Measurements from ENCODE around the gene DNER. TPM values are rescaled to one million over a fixed set of nuclear protein-coding genes. Genes with fewer than 3 reads are reported as not detected.

The DNER gene
- total RNA-seq, 2 experiments from 2014 or later: not detected

- no peaks in the 10 kb centered on the region for H3K4me1 Mint-ChIP-seq (ENCODE audit: low read depth)
- H3K27ac Mint-ChIP-seq: no peak overlapping the region
- intact Hi-C loops (cut with micrococcal nuclease): no loop called here
- no peaks in the 10 kb centered on the region for H3K36me3 Mint-ChIP-seq (ENCODE audit: low read depth)
- no peak for TF ChIP-seq CTCF (IDR thresholded peaks at IDR 0.05)
- DNase-seq (no peak), ATAC-seq (no peak)
- ChIA-PET POLR2A (no interaction called here), CTCF (no interaction called here)
- no peaks in the 10 kb centered on the region for H3K9me3 Mint-ChIP-seq
- H3K27me3 Mint-ChIP-seq: peaks cover 6% of the 10 kb centered on the region
- no peak overlapping the region for H3K4me3 Mint-ChIP-seq
Observed at GRCh38 chr2:229414631-229415030, 299.7 kb downstream of the DNER start.

GRCh38 chr2:229412686-229413085 is 301.7 kb downstream of the DNER start:
- TF ChIP-seq CTCF (IDR thresholded peaks at IDR 0.05): no peak
- POLR2A ChIA-PET: no interaction called here

GRCh38 chr2:229410946-229411345 is 303.4 kb downstream of the DNER start:
- no peak overlapping the region for H3K4me3 Mint-ChIP-seq
- H3K27ac Mint-ChIP-seq: no peak overlapping the region
- peaks cover 5% of the 10 kb centered on the region for H3K27me3 Mint-ChIP-seq
- no peaks in the 10 kb centered on the region for H3K9me3 Mint-ChIP-seq
- ATAC-seq (no peak), DNase-seq (no peak)
- ChIA-PET CTCF (no interaction called here), POLR2A (no interaction called here)
- no peaks in the 10 kb centered on the region for H3K4me1 Mint-ChIP-seq (ENCODE audit: low read depth)
- intact Hi-C loops (cut with micrococcal nuclease): no loop called here
- no peak for TF ChIP-seq CTCF (IDR thresholded peaks at IDR 0.05)
- no peaks in the 10 kb centered on the region for H3K36me3 Mint-ChIP-seq (ENCODE audit: low read depth)

More at GRCh38 chr2:229412686-229413085, 301.7 kb downstream of the DNER start:
- H3K9me3 Mint-ChIP-seq: no peaks in the 10 kb centered on the region
- ATAC-seq (no peak), DNase-seq (no peak)
- no peak overlapping the region for H3K27ac Mint-ChIP-seq
- CTCF ChIA-PET: no interaction called here
- H3K4me3 Mint-ChIP-seq: no peak overlapping the region
- H3K4me1 Mint-ChIP-seq (ENCODE audit: low read depth): no peaks in the 10 kb centered on the region
- intact Hi-C loops (cut with micrococcal nuclease): no loop called here
- H3K27me3 Mint-ChIP-seq: peaks cover 6% of the 10 kb centered on the region
- H3K36me3 Mint-ChIP-seq (ENCODE audit: low read depth): no peaks in the 10 kb centered on the region

DNA sequence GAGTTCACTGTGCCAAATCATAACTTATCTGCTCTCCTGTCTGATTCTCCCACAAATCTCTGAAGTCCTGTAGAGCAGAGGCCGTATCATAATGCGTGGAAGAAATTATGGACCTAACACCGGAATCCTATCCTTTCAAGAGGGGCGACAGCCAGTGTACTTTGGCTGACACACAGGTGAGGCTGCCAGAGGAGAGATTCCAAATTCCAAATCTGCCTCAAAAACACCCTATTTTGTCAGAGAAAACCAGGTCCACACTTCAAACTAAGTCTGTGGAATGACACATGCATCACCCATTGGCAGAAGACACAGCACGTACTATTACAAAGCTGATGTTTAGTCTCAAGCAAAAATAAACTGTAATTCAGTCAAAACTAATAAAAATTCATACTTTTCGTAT is 304.1 kb downstream of the DNER start:
- intact Hi-C loops (cut with micrococcal nuclease): no loop called here
- CTCF ChIA-PET: no interaction called here
- Mint-ChIP-seq H3K36me3 (ENCODE audit: low read depth) (no peaks in the 10 kb centered on the region), H3K27me3 (peaks cover 4% of the 10 kb centered on the region), H3K27ac (no peak overlapping the region), H3K9me3 (no peaks in the 10 kb centered on the region), H3K4me3 (no peak overlapping the region), H3K4me1 (ENCODE audit: low read depth) (no peaks in the 10 kb centered on the region)
- ATAC-seq: no peak
- POLR2A ChIA-PET: no interaction called here
- no peak for DNase-seq
- no peak for TF ChIP-seq CTCF (IDR thresholded peaks at IDR 0.05)

DNA sequence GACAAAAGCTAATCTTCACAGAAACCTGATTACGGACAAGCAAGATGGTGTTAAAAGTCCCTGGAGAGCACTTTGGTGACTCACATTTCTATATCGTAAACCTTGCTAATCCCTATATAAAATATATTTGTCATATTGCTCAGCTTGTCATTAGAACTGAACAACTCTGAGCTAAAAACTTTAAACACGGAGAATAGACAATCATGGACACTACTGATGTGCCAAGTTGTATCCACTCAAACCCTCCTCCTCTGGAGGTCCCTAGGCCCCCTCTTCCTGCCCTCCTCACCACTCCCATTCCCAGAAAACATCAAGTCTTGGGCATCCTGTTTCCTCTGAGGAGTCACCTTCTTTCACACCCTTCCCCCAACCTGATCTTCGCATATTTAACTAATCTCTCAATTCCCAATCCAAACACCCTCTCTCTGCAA is 304.6 kb downstream of the DNER start:
- H3K36me3 Mint-ChIP-seq (ENCODE audit: low read depth): no peaks in the 10 kb centered on the region
- no peaks in the 10 kb centered on the region for H3K4me1 Mint-ChIP-seq (ENCODE audit: low read depth)
- ATAC-seq: no peak
- intact Hi-C loops (cut with micrococcal nuclease): no loop called here
- DNase-seq: no peak
- H3K27ac Mint-ChIP-seq: no peak overlapping the region
- no peak for TF ChIP-seq CTCF (IDR thresholded peaks at IDR 0.05)
- ChIA-PET POLR2A (no interaction called here), CTCF (no interaction called here)
- H3K9me3 Mint-ChIP-seq: no peaks in the 10 kb centered on the region
- no peak overlapping the region for H3K4me3 Mint-ChIP-seq
- H3K27me3 Mint-ChIP-seq: peaks cover 4% of the 10 kb centered on the region

Data from activated CD8-positive, alpha-beta T cell treated with anti-CD3 and anti-CD28 coated beads for 36 hours (primary cell).